Activated T-cell treated with anti-CD3 and anti-CD28 coated beads for 4 hours (primary cell): Measurements from ENCODE around the gene ZNF429.
"Not testable (repeated sequence)": the region's sequence is repeated elsewhere in the genome, so short reads cannot be mapped to it uniquely, and the experiment has no call there.

ENCODE experiments used
- DNase-seq: peaks from one replicate; pipeline ENCODE4 v3.0.0-alpha.2; 2020

The ZNF429 gene

DNA sequence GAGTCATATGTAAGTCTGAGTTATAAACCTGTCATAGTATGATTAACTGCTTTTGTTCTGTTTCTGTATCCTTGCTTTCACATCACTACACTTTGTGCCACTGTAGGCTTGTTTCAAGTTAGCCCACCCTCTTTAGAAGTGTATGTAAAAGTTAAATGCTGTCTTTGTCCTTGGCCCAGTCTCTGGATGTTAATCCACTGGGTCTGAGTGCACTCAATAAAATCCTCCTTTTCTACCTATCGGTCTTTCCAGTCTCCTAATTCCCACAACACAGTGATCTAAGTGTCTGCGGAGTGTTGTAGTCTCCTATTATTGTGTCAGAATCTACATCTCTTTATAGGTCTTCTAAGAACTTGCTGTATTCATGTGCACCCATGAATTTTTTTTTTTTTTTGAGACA is 14.1 kb downstream of the ZNF429 start:
- no peak for DNase-seq

DNA sequence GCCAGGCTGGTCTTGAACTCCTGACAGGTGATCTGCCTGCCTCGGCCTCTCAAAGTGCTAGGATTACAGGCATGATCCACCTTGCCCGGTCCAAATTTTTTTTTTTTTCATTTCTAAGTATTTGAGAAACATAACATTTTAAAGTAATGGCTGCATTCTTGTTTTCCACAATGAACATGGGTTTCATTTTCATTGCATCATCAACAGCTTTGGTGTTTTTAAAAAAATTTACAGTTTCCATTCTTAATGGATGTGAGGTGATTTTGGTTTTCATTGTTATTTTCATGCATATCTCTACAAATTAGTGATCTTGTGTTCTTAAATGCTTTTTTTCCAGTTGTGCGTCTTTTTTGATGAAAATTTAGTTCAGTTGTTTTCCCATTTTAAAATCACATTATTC is 27.5 kb downstream of the ZNF429 start:
- no peak for DNase-seq

DNA sequence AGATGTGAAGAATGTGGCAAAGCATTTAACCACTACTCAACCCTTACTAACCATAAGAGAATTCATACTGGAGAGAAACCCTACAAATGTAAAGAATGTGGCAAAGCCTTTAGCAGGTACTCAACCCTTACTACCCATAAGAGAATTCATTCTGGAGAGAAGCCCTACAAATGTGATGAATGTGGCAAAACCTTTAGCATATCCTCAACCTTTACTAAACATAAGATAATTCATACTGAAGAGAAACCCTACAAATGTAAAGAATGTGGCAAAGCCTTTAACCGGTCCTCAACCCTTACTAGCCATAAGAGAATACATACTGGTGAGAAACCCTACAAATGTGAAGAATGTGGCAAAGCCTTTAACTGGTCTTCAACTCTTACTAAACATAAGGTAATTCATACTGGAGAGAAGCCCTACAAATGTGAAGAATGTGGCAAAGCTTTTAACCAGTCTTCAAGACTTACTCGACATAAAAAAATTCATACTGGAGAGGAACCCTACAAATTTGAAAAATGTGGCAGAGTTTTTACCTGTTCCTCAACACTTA is 31.4 kb downstream of the ZNF429 start:
- not testable (repeated sequence) for DNase-seq

DNA sequence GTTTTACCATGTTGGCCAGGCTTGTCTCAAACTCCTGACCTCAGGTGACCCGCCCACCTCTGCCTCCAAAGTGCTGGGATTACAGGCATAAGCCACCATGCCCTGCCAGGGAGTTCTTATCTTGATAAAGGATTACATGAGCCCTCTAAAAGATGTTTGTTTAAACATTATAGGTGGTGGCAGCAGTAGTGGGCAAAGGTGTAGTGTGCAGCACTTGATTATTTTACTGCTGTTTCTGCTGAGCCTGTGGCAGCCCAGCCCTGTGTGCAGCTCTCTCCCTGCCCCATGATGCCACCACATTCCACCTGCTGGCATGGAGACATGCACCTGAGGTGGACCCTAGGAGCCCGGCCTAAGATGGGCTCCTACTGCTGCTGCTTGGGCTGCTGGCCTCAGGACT is 54.0 kb downstream of the ZNF429 start:
- no peak for DNase-seq

DNA sequence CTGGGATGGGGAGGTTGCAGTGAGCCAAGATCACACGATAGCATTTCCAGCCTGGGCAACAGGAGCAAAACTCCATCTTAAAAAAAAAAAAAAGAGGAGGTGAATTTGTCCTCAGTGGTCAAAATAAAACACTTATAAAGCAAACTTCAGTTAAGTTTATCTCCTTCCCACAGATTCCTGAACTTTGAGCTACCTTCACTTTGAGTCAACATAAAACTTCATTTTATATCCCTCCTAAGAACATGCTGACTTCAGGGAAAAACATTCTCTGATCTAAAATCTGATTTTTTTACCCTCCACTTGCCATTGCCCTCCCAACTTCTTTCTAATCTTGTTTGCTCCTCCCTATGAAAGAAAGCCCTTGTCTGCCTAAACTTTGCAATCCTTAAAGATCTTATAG is 59.0 kb downstream of the ZNF429 start:
- no peak for DNase-seq

DNA sequence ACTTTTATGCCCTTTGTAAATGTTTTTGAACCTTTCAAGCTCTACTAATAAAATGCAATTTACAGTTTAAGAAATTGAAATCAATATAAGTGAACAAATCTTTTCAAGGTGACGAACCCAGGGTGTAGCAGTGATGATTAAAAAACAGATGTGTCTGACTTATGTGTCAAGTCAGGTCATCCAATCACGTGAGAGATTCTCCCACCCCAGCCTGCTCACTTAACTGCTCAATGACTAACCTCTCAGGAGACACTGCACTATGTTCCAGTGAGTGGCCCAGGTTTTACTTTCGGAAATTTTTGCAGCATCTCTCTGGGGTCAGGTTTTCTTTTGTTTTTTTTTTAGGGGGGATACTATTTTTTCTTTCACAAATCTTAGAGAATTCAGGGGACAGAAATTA is 60.7 kb downstream of the ZNF429 start:
- DNase-seq: no peak

DNA sequence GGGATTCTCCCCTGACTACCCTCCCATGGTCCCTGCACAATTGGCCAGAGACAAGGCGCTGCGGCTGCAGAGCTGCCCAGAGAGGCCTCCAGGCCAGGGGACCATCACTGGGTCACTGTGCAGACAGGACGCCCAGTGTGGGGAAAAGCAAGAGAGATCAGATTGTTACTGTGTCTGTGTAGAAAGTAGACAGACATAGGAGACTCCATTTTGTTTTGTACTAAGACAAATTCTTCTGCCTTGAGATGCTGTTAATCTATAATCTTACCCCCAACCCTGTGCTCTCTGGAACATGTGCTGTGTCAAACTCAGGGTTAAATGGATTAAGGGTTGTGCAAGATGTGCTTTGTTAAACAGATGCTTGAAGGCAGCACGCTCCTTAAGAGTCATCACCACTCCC is 62.4 kb downstream of the ZNF429 start:
- not testable (repeated sequence) for DNase-seq

DNA sequence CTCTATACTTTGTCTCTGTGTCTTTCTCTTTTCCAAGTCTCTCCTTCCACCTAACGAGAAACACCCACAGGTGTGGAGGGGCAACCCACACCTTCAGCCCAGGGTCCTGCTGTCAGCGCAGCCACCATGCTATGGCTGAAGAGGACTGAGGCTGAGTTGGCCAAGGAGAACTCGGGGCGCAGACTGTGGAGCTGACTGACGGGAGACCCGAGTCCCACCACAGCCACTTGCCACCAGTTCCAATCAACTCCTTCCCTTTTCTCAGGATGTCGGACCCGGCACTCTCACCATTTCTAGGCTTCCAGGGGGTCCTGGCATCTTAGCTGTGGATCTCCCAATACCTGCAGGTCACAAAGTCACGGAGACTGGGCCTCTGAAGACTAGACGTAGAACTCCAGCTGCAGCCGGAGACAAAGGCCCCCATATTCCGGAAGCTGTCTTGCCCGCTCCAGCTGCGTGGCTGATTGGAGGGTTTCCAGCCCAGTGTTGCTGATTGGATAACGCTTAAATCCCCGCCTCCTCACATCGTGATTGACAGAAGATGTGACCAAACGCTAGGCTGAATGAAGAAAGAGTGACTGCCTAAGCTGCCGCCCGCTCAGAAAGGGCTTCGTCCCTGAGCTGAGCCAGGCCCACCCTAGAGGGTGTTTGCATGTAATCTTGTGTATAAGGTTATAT is 63.6 kb downstream of the ZNF429 start:
- peak; percentile 89 for DNase-seq

DNA sequence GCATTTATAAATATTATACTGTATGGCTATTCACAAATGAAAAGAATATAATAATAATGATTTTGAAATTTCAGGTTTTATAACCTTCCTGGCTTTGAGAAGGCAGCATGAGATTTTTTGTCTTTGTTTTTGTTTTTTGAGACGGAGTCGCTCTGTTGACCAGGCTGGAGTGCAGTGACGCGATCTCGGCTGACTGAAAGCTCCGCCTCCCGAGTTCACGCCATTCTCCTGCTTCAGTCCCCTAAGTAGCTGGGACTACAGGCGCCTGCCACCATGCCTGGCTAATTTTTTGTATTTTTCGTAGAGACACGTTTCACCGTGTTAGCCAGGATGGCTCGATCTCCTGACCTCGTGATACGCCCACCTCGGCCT is 64.1 kb downstream of the ZNF429 start:
- peak; percentile 38 for DNase-seq

DNA sequence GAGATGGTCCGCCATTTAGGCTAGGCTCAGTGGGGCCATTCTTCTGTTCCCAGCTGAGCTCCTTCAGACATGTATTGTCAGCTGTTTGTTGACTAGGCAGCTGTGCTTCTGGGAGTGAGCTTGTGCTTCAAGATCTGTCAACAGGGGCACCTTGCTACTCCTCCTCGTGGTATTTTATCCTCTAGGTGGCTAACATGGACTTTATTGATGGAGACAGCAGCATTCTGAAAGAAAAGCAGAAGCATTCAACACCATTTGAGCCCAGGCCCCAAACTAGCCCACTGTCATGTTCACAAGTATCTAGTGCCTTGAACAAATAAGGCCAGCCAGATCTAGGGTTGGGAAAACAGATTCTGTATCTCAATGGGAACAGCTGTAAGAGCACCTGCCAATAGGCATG is 65.9 kb downstream of the ZNF429 start:
- DNase-seq: no peak

DNA sequence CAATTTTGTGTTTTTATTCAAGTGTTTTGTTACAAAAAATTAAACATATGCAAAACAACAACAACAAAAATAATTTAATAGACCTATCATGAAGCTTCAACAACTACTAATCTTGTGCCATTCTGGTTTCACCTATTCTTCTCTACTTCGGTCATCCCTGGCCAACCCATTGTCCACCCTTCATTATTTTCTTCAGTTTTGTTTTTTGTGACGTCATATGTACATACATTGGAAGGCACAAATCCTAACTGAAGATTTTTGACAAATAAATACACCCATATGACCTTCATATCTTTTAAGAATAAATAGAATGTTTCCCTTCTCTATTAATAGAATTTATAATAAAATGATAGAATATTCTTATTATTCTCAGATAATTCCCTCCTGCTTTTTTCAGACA is 69.2 kb downstream of the ZNF429 start:
- DNase-seq: no peak

DNA sequence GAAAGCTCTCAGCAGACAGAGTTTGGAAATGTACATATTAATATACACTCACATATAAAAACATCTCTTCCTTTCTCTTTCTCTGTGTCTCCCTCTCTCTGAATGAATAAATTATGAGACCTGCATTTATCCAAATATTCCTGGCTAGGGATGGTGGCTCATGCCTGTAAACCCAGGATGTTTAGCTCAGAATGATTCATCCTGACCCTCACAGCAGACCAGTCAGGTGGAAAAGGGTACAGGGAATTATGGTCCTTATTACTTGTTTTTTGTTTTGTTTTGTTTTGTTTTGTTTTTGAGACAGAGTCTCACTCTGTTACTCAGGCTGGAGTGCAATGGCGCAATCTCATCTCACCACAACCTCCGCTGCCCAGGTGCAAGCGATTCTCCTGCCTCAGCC is 71.1 kb downstream of the ZNF429 start:
- DNase-seq: no peak

DNA sequence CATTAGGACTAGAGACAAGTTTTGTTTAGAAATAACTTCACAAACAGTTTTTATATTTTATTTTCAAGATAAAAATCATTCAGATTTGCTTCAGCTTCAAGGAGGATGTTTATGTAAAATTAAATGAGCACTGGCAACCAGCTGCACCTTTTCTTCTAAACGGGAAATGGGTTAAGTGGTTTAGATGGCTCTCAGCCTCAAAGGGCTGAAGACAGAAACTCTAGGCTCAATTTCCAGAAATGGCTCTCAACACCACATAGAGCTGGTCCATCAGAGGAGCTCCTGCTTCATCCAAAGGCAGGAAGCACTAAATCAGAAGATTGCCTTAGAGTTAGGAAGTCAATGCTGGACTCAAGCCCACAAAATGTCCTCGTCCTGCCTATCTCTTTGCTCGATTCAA is 74.7 kb downstream of the ZNF429 start:
- DNase-seq: no peak

DNA sequence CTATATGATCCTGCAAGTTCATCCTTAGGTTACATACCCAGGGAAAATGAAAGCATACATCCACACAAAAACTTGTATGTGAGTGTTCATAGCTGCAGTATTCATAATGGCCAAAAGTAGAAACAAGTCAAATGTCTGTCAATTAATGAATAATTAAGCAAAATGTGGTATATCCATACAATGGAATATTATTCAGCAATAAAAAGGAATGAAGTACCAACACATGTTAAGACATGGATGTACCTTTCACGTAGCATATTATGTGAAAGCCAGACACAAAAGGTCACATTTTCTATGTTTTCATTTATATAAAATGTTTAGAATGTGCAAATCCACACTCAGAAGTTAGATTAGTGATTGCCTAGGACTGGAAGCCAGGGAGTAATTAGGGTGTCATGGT is 75.4 kb downstream of the ZNF429 start:
- no peak for DNase-seq

DNA sequence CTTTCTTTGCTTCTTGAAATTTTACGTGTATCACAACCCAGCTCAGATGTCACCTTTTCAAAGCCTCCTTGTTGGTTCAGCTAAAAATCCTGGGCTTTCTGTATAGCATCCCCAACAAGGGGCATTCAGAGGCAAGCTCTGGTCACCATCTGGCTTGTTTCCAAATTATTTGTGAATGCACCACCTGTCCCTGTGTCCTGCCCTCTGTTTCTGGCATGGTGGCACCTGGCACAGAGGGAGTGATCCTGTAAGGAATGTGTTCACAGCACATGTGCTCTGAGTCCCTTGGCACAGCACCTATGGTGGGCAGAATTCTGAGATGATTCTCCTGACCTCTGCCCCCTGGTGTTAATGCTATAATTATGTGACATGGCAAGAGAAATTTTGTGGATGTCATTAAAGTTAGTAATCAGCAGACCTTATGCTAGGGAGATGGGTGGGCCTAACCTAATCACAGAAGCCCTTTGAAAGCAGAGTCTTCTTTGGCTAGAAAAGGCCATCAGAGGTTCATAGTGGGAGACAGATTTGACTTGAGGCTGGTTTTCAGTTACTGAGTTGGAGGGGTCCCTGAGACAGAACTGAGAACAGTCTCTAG is 76.3 kb downstream of the ZNF429 start:
- no peak for DNase-seq

DNA sequence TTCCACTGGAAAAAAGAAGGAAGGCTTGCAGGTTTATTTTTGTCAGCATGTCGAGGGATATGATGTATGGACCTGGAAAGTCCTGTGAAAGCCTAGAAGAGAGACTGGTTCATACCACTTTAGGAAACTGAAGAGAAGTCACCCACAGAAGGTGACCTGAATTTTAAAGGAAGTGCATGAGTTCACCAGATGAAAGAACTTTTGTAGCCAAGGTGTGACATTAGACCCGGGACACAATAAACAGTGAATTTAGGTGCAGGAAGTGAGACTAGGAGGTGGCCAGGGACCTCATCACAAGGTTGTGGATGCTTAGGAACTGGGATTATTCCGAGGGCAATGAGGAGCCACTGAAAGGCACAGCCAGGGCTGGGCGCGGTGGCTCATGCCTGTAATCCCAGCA is 79.1 kb downstream of the ZNF429 start:
- DNase-seq: no peak

DNA sequence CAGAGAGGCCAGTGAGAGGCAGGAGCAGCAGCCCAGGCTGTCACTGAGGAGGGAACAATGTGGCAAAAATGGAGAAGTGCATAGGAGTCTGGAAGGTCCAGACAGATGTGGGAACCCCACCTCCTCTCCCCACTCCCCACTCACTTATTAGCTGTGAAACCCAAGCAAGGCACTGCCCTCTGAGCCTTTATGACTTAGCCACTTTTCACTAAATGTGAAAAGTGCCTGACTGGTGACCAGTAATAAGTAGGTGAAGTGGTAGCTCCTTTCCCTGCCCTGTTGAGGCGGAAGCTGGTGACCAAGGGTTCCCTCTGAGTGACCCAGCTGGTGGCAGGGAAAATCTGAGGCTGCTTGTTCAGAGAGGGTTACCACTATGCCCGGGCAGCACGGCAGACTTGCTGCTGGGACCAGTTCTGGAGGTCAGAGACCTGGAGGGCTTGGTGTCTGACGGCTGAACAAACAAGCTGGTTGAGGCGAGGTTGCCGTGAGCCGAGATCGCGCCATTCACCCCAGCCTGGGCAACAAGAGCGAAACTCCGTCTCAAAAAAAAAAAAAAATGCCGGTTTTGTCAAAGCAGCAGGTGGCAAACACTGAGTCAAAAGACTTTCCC is 80.0 kb downstream of the ZNF429 start:
- DNase-seq: no peak

DNA sequence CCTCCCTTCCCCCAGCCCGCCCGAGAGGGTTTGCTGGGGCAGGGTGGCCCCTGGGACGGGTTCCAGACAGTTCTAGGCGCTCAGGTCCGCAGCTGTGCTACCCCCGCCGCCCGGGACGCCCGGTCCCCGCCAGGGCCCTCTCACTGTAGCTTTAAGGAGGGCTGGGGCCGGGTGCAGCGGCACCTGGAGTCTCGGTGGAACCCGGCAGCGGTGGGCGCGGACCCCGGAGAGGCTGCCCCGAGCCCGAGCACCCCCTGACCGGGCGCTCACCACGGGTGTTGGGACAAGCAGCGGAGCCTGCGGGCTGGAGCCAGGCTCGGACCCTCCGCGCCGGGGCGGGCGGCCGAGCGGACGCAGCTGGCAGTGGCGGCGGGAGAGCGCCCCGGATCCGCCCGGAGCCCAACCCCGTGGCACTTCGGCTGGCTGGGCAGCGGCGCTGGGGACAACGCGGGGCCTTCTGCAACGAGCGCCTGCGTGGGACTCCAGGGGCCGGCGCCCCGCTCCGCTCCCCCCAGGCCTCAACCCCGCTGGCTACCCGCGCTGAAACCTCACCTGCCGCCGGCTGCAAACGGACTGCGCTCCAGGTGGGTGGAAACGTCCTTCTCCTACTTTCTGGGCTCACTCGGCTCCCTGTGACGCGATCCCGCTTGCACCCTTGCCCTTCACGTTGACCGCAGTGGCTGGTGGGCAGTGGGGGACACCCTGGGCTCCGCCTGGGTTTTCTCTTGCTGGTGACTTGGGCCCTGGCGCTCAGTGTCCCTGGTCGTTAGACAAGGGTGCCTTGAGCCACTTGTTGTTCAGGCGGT is 81.1 kb downstream of the ZNF429 start:
- no peak for DNase-seq

DNA sequence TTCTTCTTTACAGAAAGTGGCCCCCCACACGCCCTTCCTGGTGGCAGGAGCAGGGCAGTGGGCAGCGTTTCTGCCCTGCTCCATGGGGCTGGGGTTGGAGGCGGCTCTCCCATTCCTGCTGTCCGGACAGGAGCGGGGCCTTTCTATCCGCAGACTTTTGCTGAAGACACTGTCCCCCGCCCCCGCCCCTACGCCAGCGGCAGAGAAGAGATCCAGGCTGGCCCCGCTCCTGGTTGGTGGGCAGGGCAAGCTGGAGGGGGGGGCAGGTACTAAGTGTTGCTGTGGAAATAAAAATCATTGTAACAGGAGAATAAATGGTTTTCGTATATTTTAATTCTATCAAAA is 81.7 kb downstream of the ZNF429 start:
- no peak for DNase-seq

DNA sequence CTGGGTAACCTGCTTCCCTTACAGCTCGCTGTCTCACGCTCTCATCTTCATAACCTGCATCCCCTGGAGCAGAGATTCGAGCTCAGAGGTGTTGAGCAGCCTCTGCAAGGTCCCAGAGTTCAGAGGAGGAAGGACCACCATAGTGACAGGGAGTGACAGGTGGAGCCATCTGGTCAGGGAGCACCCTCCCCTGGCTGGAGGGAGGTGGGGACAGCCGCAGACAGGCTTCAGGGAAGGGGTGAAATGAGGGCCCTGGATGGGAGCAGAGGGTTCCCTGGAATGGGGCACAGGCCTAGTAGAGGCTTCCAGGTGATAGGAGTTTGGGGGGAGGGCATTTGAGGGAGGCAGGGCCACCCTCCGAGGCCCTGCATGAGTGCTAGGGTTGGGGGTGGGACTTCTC is 82.1 kb downstream of the ZNF429 start:
- DNase-seq: no peak

DNA sequence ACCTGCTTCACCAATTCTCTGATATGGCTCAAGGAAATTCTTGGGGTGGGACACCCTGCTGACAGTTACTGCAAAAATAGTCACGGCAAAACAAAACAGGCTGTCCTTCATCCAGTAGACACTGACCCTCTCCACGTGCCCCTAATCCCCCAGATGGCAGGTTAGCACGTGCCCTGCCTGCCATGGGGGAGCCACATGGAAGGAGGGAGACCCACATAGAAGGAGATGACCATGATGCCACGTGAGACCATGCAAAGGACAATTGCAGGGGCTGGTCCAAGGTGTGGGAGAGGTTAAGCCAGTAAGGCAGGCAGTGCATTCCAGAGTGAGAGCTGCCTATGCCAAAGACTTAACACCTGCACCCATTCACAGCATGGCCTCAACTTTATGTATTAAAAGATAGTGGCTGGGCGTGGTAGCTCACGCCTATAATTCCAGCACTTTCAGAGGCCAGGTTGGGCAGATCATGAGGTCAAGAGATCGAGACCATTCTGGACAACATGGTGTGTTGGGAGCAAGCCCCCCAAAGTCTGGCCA is 82.7 kb downstream of the ZNF429 start:
- DNase-seq: no peak

DNA sequence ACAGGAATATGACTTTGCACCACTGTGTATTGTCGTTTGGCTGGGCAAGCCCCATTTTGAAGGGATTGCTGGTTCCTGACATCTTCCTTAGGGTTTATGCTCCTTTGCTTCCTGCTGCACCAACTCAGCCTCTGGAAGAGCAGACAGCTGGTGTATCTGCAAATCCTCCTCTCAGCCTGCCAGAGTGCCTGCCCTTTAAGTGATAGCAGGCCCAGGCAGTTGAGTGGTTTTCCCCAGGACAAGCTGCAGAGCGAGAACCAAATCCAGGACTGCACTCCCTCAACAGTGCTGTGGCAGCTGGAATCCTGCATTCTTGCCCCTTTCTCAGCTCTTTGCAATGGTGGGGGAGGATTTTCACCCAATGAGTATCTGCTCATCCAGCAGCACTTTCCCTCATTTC is 85.5 kb downstream of the ZNF429 start:
- DNase-seq: no peak

DNA sequence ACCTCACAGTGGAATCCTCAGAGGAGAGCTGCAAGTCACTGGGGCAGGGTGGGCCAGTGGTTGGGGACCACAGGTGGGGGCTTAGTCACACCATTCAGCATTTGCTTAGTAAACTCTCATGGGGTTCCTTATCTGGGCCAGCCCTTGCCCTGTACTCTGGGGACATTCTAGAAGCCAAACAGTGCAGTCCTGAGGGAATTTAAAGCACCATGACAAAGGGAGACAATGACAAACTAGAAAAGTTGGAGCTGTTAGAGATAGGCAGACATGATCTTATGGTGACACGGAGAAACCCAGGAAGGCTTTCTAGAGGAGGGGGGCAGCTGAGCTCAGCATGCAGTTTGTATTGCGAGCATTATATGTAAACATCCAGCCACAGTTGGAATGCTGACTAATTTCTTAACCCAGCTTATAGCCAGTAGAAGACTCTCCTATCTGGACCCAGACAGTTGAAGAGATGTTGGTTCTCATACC is 87.6 kb downstream of the ZNF429 start:
- DNase-seq: no peak
